Brain microvascular endothelial cell (primary cell): ENCODE data around the gene CSPG4.
A peak's percentile ranks its signal among the peaks of the same experiment; 100 is the strongest.

ENCODE experiments used
- DNase-seq: peaks from one replicate; pipeline ENCODE4 v3.0.0-alpha.2; 2020
- H3K27ac ChIP-seq: fragments of 250-450 bp; sonication (Bioruptor Pico); 2 replicates; pipeline ENCODE4 v1.5.1; 2020; ENCODE audit warnings: mild to moderate bottlenecking, moderate library complexity
- H3K27me3 ChIP-seq: fragments of 250-450 bp; sonication (Bioruptor Pico); replicated peaks from 2 replicates; pipeline ENCODE4 v1.5.1; 2020; ENCODE audit warnings: mild to moderate bottlenecking
- H3K36me3 ChIP-seq: fragments of 250-450 bp; sonication (Bioruptor Pico); replicated peaks from 2 replicates; pipeline ENCODE4 v1.5.1; 2020; ENCODE audit warnings: mild to moderate bottlenecking
- H3K4me3 ChIP-seq: 2 replicates; pipeline ENCODE4 v1.5.1; 2011; ENCODE audit warnings: low read depth, mild to moderate bottlenecking, control low read depth, low read length, moderate library complexity
- CTCF ChIP-seq: IDR thresholded peaks from 2 replicates; pipeline ENCODE4 v1.5.1; 2011; ENCODE audit warnings: low read depth, mild to moderate bottlenecking, moderate library complexity, low read length, control low read depth, inconsistent platforms; ENCODE audit errors: missing control alignments
- in situ Hi-C: cut with HindIII; loops from 2 replicates; pipeline ENCODE4 v1.10.0; 2017; ENCODE audit warnings: low sequenced_read_pairs, low pct_ligation_motif_present

CSPG4 gene

GRCh38 chr15:75669879-75670212, 42.8 kb downstream of the CSPG4 start:
- DNase-seq, result no peak
- no peak overlapping the region for H3K4me3 ChIP-seq
- no peaks in the 10 kb centered on the region for H3K27me3 ChIP-seq
- no peaks in the 10 kb centered on the region for H3K36me3 ChIP-seq
- no peak for TF ChIP-seq CTCF
- H3K27ac ChIP-seq, result no peak overlapping the region
- in situ Hi-C loops, result no loop called here

GRCh38 chr15:75669191-75669878, 43.3 kb downstream of the CSPG4 start:
- in situ Hi-C loops, result no loop called here
- DNase-seq, result no peak

GRCh38 chr15:75666823-75667501, 45.7 kb downstream of the CSPG4 start:
- Histone ChIP-seq H3K27me3 (no peaks in the 10 kb centered on the region), H3K27ac (peak overlapping the region; percentile 98), H3K36me3 (no peaks in the 10 kb centered on the region), H3K4me3 (no peak overlapping the region)
- in situ Hi-C loops, result no loop called here
- peak; percentile 99 for DNase-seq
- TF ChIP-seq CTCF, result no peak

More at GRCh38 chr15:75669191-75669878, 43.3 kb downstream of the CSPG4 start:
- Histone ChIP-seq H3K27me3 (no peaks in the 10 kb centered on the region), H3K4me3 (no peak overlapping the region), H3K36me3 (no peaks in the 10 kb centered on the region), H3K27ac (no peak overlapping the region)
- TF ChIP-seq CTCF, result no peak

- Histone ChIP-seq H3K36me3 (peaks cover 5% of the 10 kb centered on the region), H3K27ac (no peak overlapping the region), H3K4me3 (no peak overlapping the region), H3K27me3 (no peaks in the 10 kb centered on the region)
- no peak for DNase-seq
- in situ Hi-C loops, result no loop called here
- no peak for TF ChIP-seq CTCF
Observed at GRCh38 chr15:75663931-75664421, 48.7 kb downstream of the CSPG4 start.

GRCh38 chr15:75662823-75663519, 49.7 kb downstream of the CSPG4 start:
- TF ChIP-seq CTCF, result no peak
- Histone ChIP-seq H3K27ac (no peak overlapping the region), H3K27me3 (no peaks in the 10 kb centered on the region), H3K4me3 (no peak overlapping the region), H3K36me3 (peaks cover 10% of the 10 kb centered on the region)
- no peak for DNase-seq
- in situ Hi-C loops, result no loop called here
